ENCODE results near the gene ATP8B1.
A peak's percentile ranks its signal among the peaks of the same experiment; 100 is the strongest.

ATP8B1 gene

DNA sequence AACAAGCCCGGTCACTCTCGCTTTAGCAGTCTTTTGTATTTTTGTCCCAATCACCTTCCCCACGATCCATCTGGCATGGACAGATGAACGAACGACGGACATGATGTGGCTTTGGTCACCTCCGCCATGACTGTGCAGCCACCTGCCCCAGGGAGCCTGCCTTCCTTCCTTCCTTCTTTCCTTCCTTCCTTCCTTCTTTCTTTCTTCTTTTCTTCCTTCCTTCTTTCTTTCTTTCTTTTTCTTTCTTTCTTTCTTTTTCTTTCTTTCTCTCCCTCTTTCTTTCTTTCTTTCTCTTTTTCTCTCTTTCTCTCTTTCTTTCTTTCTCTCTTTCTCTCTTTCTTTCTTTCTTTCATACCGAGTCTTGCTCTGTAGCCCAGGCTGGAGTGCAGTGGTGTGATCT is 39.0 kb downstream of the ATP8B1 start:
- TF ChIP-seq, protein P1, sequence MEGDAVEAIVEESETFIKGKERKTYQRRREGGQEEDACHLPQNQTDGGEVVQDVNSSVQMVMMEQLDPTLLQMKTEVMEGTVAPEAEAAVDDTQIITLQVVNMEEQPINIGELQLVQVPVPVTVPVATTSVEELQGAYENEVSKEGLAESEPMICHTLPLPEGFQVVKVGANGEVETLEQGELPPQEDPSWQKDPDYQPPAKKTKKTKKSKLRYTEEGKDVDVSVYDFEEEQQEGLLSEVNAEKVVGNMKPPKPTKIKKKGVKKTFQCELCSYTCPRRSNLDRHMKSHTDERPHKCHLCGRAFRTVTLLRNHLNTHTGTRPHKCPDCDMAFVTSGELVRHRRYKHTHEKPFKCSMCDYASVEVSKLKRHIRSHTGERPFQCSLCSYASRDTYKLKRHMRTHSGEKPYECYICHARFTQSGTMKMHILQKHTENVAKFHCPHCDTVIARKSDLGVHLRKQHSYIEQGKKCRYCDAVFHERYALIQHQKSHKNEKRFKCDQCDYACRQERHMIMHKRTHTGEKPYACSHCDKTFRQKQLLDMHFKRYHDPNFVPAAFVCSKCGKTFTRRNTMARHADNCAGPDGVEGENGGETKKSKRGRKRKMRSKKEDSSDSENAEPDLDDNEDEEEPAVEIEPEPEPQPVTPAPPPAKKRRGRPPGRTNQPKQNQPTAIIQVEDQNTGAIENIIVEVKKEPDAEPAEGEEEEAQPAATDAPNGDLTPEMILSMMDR (IDR thresholded peaks at IDR 0.05; ENCODE audit: control extremely low read depth, extremely low read depth, low read depth, missing control alignments): no peak
- ChIA-PET POLR2A (no interaction called here), CTCF (interaction anchor here (1.3 kb wide), 1 partner anchor 15 kb away, joined by 3 read pairs; no protein-coding TSS in a partner anchor)
- no peak for DNase-seq (ENCODE audit: extremely low spot score)

DNA sequence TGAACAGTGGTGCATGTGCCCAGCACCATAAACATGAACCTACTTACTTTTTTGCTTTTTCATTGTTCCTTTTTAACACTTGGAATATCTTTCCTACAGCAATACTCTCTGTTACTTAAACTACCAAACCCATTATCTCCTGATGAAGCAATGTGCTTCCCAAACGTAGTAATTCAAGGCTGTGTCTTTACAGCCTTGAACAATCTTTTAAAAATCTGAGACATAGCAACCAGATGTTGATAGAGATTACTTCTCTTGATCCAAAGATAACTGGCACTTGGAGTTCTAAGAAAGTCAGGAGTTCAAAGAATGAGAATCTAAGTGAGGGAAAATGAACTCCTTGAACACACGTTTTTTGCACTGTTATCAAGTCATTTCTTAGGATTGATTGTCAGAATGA is 40.4 kb downstream of the ATP8B1 start:
- DNase-seq (ENCODE audit: extremely low spot score): no peak
- TF ChIP-seq, protein P1 (IDR thresholded peaks at IDR 0.05; ENCODE audit: control extremely low read depth, extremely low read depth, low read depth, missing control alignments): no peak
- ChIA-PET CTCF (no interaction called here), POLR2A (no interaction called here)

DNA sequence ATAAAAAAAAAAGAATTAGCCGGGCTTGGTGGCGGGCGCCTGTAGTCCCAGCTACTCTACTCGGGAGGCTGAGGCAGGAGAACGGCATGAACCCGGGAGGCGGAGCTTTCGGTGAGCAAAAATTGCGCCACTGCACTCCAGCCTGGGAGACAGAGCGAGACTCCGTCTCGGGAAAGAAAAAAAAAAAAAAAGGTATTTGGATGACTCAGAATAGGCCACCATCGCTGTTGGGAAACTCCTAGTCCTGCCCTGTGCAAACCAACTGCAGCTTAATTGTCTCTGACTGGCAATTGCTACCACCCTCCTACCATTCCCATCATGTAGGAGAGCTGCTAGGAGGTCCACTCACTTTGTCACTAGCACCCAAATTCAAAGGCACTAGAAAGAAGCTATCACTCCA is 43.5 kb downstream of the ATP8B1 start:
- ChIA-PET POLR2A (no interaction called here), CTCF (interaction anchor here (1.0 kb wide), 1 partner anchor 9 kb away, joined by 3 read pairs; no protein-coding TSS in a partner anchor)
- no peak for DNase-seq (ENCODE audit: extremely low spot score)
- TF ChIP-seq, protein P1 (IDR thresholded peaks at IDR 0.05; ENCODE audit: control extremely low read depth, extremely low read depth, low read depth, missing control alignments): no peak

DNA sequence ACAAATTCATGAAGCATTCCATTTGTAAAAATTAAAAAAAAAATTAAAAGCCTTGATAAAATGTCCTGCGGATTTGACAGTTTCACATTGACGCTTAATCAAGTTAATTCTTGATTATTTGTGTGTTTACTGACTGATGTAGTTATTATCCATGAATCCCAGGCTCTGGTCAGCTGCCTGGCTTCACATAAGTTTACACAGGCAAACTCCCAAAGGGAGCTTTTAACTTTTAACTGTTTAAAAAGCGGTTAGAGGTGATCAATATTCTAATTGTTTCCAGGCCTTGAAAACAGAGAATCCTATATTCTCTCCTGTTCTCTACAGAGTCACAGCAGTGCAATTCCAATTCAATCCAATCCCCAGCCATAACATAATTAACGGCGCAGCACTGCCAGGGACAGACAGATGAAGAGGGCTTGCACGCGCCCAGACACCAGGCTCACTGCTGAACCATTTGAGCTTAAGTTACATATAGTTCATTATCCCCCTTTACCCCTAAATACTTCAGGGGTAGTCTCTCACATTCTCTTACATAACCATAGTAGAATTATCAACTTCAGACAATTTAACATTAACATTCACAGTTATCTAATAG is 47.5 kb downstream of the ATP8B1 start:
- CTCF ChIA-PET: no interaction called here
- TF ChIP-seq, protein P1 (IDR thresholded peaks at IDR 0.05; ENCODE audit: control extremely low read depth, extremely low read depth, low read depth, missing control alignments): no peak
- no peak for DNase-seq (ENCODE audit: extremely low spot score)
- POLR2A ChIA-PET: no interaction called here

DNA sequence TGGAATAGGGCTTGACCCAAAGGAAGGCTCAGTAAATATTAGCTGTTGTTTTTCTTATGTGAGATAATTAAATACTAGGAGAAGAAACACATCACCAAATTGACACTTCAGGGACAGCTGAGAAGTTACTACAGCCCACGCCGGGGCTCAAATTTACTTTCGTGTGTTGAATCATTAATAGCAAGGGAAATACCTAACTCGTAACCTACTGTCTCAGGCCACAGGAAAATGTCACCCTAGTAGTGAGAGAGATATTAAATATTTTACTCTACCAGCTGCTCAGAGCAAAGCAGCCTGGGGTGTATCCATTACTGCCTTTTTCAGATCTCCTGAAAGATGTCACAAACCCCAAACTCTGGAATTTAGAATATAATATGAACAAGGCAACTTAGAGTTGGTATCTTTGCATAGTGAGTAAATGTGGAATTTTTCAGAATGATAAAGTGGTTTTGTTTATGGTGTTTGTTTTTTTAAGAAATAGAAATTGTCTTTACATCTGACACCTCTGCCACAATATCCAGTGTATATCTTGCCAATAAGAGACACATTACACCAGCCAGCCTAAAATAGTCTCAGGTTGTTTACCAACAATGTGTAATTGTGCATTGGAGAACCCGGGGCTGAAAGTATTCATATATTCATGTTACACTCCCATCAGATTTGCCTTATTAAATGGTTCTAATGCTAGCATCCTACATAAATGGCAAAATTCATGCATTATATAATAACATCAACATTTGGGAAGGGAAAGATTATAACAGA is 48.4 kb downstream of the ATP8B1 start:
- ChIA-PET POLR2A (no interaction called here), CTCF (no interaction called here)
- TF ChIP-seq, protein P1 (IDR thresholded peaks at IDR 0.05; ENCODE audit: control extremely low read depth, extremely low read depth, low read depth, missing control alignments): no peak
- peak; percentile 49 for DNase-seq (ENCODE audit: extremely low spot score)

DNA sequence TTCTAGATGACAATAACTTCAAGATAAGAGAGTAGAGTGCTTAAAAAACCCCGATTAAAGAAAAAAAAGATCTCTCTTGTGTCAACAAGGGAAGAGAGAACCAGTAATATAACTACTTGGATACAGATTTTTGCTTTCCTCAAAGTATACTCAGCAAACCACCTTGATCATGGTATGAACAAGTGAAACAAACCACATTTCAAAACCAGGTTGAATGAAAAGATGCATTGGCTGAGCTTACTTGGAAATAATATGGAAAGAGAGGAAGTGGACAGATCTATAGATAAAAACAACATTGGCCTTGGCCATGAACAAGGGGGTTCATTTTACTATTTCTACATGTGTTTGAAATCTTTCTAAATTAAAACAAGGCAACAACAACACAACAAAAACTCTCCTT is 50.1 kb downstream of the ATP8B1 start:
- DNase-seq (ENCODE audit: extremely low spot score): no peak
- ChIA-PET CTCF (no interaction called here), POLR2A (no interaction called here)
- TF ChIP-seq, protein P1 (IDR thresholded peaks at IDR 0.05; ENCODE audit: control extremely low read depth, extremely low read depth, low read depth, missing control alignments): no peak
